ENCODE measurements around the gene EPOP.

GRCh38 chr17:38715216-38715943 is 40.6 kb upstream of the EPOP start:
- no peak for TF ChIP-seq POLR2A (IDR thresholded peaks at IDR 0.05)
- TF ChIP-seq CTCF (IDR thresholded peaks at IDR 0.05) = no peak
- TF ChIP-seq POLR2AphosphoS5 (IDR thresholded peaks at IDR 0.05) = no peak
